Tibial artery (tissue), 4 donors: ENCODE measurements around the gene SLC43A2.
A peak's percentile ranks its signal among the peaks of the same experiment; 100 is the strongest.
"Not testable (repeated sequence)": the region's sequence is repeated elsewhere in the genome, so short reads cannot be mapped to it uniquely, and the experiment has no call there.

Experiments used
- DNase-seq, 2 donors: peaks; one replicate each; pipeline ENCODE4 v3.0.0-alpha.2; 2019
- H3K27ac ChIP-seq, 2 donors: fragments of 200-600 bp; sonication (generic) in 1 of 2; 1 replicate in 1 of 2; 2 replicates in 1 of 2; pipeline ENCODE4 v1.5.1; 2018 to 2019; ENCODE audit warnings: mild to moderate bottlenecking in 1 of 2
- H3K27me3 ChIP-seq, 2 donors: fragments of 200-600 bp; sonication (generic) in 1 of 2; one replicate each; pipeline versions ENCODE4 v1.5.1 to v1.6.0; 2016 to 2019
- H3K36me3 ChIP-seq, 3 donors: fragments of 200-600 bp; sonication (generic) in 2 of 3; one replicate each; pipeline ENCODE4 v1.5.1; 2016 to 2019; ENCODE audit warnings: mild to moderate bottlenecking in 2 of 3
- H3K4me1 ChIP-seq, 4 donors: fragments of 200-600 bp; sonication (generic) in 2 of 4; 1 replicate in 3 of 4; 2 replicates in 1 of 4; pipeline ENCODE4 v1.5.1; 2016 to 2019
- H3K4me3 ChIP-seq, 2 donors: fragments of 200-600 bp; sonication (generic) in 1 of 2; 1 replicate in 1 of 2; 2 replicates in 1 of 2; pipeline ENCODE4 v1.5.1; 2018 to 2019; ENCODE audit warnings: mild to moderate bottlenecking in 2 of 2
- H3K9me3 ChIP-seq, 3 donors: fragments of 200-600 bp; sonication (generic) in 1 of 3; one replicate each; pipeline ENCODE4 v1.5.1; 2016 to 2019
- CTCF ChIP-seq, 2 experiments: fragments of 200-600 bp in 1 of 2; fragments of 450-650 bp in 1 of 2; IDR thresholded peaks; one replicate each; pipeline ENCODE4 v1.5.1; 2017 to 2019; ENCODE audit warnings: antibody characterized with exemption in 2 of 2, mild to moderate bottlenecking in 1 of 2, moderate library complexity in 1 of 2
- intact Hi-C: fragments of 100-400 bp; cut with DNase I; formaldehyde crosslinking; loops from one replicate; pipeline ENCODE4 v1.15.0; 2023; ENCODE audit warnings: low total_unique reads

The SLC43A2 gene

GRCh38 chr17:1627982-1628855 lies at the start of gene SLC43A2:
TSS of gene SLC43A2 (minus strand) at chr17:1628834. CDS start at chr17:1627874, 960 bp downstream.
- peak; percentile 78 to 88 for DNase-seq
- peak in 1 of 2 experiments; percentile 29 for TF ChIP-seq CTCF (IDR thresholded peaks at IDR 0.05)

GRCh38 chr17:1676401-1676800 lies 47.8 kb upstream of the SLC43A2 start:
- Histone ChIP-seq H3K27me3 (no peaks in the 10 kb centered on the region), H3K4me3 (no peak overlapping the region), H3K36me3 (peaks cover 99 to 100% (median 100%) of the 10 kb centered on the region in 3 donors), H3K27ac (no peak overlapping the region), H3K9me3 (no peaks in the 10 kb centered on the region), H3K4me1 (peaks cover 0 to 3% (median 0%) of the 10 kb centered on the region in 4 donors)
- no peak for TF ChIP-seq CTCF (IDR thresholded peaks at IDR 0.05)
- intact Hi-C loops: no loop called here
- no peak for DNase-seq

More at GRCh38 chr17:1627982-1628855, at the start of gene SLC43A2:
- Histone ChIP-seq H3K4me1 (peaks cover 0 to 31% (median 24%) of the 10 kb centered on the region in 4 donors), H3K27me3 (no peaks in the 10 kb centered on the region), H3K9me3 (no peaks in the 10 kb centered on the region), H3K36me3 (no peaks in the 10 kb centered on the region), H3K27ac (peak within 1 kb of the TSS; percentile 85 to 87), H3K4me3 (peak within 1 kb of the TSS; percentile 64 to 79)
- intact Hi-C loops: loop anchor here (2.0 kb wide), 1 partner anchor 53 kb away; no protein-coding TSS in a partner anchor

GRCh38 chr17:1673041-1673785 lies 44.6 kb upstream of the SLC43A2 start:
- intact Hi-C loops: loop anchor here (5.0 kb wide), 2 partner anchors 39 to 194 kb away; partner anchors contain the start of gene TLCD2
- H3K27ac ChIP-seq: no peak overlapping the region
- H3K4me1 ChIP-seq: peaks cover 0 to 19% (median 5%) of the 10 kb centered on the region in 4 donors
- no peak overlapping the region for H3K4me3 ChIP-seq
- no peaks in the 10 kb centered on the region for H3K9me3 ChIP-seq
- H3K36me3 ChIP-seq: peaks cover 80 to 100% (median 85%) of the 10 kb centered on the region in 3 donors
- H3K27me3 ChIP-seq: no peaks in the 10 kb centered on the region
- no peak for DNase-seq
- TF ChIP-seq CTCF (IDR thresholded peaks at IDR 0.05): no peak

GRCh38 chr17:1663934-1664333 lies 35.3 kb upstream of the SLC43A2 start:
- DNase-seq, H3K27me3 ChIP-seq, intact Hi-C loops, H3K9me3 ChIP-seq, H3K4me1 ChIP-seq, H3K27ac ChIP-seq, H3K4me3 ChIP-seq: not testable (repeated sequence)
- H3K36me3 ChIP-seq: peaks cover 61 to 96% (median 76%) of the 10 kb centered on the region in 3 donors

GRCh38 chr17:1661045-1661444 lies 32.4 kb upstream of the SLC43A2 start:
- H3K27me3 ChIP-seq: no peaks in the 10 kb centered on the region
- TF ChIP-seq CTCF (IDR thresholded peaks at IDR 0.05): no peak
- no peaks in the 10 kb centered on the region for H3K4me1 ChIP-seq
- H3K4me3 ChIP-seq: no peak overlapping the region
- DNase-seq: no peak
- H3K36me3 ChIP-seq: peaks cover 84 to 99% (median 94%) of the 10 kb centered on the region in 3 donors
- intact Hi-C loops: no loop called here
- no peak overlapping the region for H3K27ac ChIP-seq
- H3K9me3 ChIP-seq: no peaks in the 10 kb centered on the region
